ENCODE results near the gene ONECUT3. TPM values are rescaled to one million over a fixed set of nuclear protein-coding genes. Genes with fewer than 3 reads are reported as not detected.

The ONECUT3 gene
- total RNA-seq, 2 experiments from 2014 or later: not detected

DNA sequence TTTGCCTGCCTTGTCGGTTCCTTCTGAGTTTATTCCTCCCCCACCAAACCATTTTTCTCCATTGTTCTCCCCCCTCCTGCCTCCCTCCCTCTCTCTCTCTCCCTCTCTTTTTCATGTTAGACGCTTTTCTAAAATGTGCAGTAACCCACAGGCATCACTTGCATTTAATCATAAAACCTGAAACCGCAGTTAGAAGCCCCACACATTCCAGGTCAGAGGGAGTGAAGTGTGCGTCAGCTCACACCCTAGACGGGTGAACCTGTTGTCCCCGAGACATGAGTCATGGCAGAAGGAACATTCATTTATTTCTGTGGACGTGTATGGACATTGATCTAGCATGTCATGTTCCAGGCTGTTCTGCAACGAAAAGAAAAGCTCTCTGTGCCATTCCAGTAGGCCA is 19.9 kb downstream of the ONECUT3 start:
- Histone ChIP-seq H4K20me1 (ENCODE audit: insufficient read depth, low read length) (no peaks in the 10 kb centered on the region), H3K9me2 (ENCODE audit: insufficient read depth, low read length) (no peaks in the 10 kb centered on the region), H3K9me3 (ENCODE audit: low read length) (peaks cover 12% of the 10 kb centered on the region), H3K79me2 (ENCODE audit: insufficient read depth, low read depth, low read length) (no peaks in the 10 kb centered on the region), H3K27ac (ENCODE audit: low read depth, low read length, poor library complexity, severe bottlenecking) (no peak overlapping the region), H3K4me2 (ENCODE audit: low read length) (no peak overlapping the region), H2AFZ (ENCODE audit: low read length) (no peak overlapping the region), H3K4me3 (ENCODE audit: low read depth, low read length, poor library complexity, severe bottlenecking) (no peak overlapping the region), H3K4me1 (ENCODE audit: insufficient read depth, low read length, poor library complexity, severe bottlenecking) (no peaks in the 10 kb centered on the region), H3K36me3 (ENCODE audit: insufficient read depth, low read length) (no peaks in the 10 kb centered on the region)
- no peak for DNase-seq (ENCODE audit: low spot score)
- ChIA-PET POLR2A (interaction anchor here (0.7 kb wide), 1 partner anchor 235 kb away, joined by 4 read pairs; no protein-coding TSS in a partner anchor), CTCF (ENCODE audit: unreplicated experiment) (no interaction called here)
- intact Hi-C loops (cut with micrococcal nuclease; ENCODE audit: unreplicated experiment): no loop called here
- TF ChIP-seq, protein P1, sequence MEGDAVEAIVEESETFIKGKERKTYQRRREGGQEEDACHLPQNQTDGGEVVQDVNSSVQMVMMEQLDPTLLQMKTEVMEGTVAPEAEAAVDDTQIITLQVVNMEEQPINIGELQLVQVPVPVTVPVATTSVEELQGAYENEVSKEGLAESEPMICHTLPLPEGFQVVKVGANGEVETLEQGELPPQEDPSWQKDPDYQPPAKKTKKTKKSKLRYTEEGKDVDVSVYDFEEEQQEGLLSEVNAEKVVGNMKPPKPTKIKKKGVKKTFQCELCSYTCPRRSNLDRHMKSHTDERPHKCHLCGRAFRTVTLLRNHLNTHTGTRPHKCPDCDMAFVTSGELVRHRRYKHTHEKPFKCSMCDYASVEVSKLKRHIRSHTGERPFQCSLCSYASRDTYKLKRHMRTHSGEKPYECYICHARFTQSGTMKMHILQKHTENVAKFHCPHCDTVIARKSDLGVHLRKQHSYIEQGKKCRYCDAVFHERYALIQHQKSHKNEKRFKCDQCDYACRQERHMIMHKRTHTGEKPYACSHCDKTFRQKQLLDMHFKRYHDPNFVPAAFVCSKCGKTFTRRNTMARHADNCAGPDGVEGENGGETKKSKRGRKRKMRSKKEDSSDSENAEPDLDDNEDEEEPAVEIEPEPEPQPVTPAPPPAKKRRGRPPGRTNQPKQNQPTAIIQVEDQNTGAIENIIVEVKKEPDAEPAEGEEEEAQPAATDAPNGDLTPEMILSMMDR (conservative IDR thresholded peaks at IDR 0.05; ENCODE audit: low read length): no peak
- no peak for TF ChIP-seq EZH2phosphoT487 (IDR thresholded peaks at IDR 0.05; ENCODE audit: borderline replicate concordance, low read depth, low read length)
- BruUV-seq (replicated peaks): no TSS peak

DNA sequence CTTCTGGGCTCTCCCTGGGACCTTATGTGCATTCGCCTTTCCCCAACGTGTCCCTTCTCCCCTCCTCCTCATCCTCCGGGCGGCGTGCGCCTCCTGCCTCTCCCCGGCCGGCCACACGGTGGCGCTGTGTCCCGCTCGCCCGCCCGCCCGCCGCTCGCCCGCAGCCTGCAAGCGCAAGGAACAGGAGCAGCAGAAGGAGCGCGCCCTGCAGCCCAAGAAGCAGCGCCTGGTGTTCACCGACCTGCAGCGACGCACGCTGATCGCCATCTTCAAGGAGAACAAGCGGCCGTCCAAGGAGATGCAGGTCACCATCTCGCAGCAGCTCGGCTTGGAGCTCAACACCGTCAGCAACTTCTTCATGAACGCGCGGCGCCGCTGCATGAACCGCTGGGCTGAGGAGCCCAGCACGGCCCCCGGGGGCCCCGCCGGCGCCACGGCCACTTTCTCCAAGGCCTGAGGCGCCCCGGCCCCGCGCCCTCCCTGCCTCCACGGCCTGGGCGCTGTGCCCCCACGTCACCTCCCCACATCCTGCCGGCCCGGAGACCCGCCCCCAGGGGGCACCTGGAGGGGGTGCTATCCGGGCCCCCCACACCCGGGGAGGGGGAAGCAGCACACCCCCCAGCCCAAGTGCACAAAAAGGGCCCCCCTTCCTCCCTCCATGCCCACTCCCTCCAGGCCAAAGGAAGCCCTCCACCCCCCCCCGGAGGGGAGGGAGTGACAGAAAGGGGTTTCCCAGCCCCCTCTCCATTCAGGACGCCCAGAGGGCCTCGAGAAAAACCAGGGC is 21.9 kb downstream of the ONECUT3 start:
- Histone ChIP-seq H3K4me2 (ENCODE audit: low read length) (no peak overlapping the region), H3K4me3 (ENCODE audit: low read depth, low read length, poor library complexity, severe bottlenecking) (no peak overlapping the region), H2AFZ (ENCODE audit: low read length) (no peak overlapping the region), H3K9me3 (ENCODE audit: low read length) (peaks cover 12% of the 10 kb centered on the region), H3K27ac (ENCODE audit: low read depth, low read length, poor library complexity, severe bottlenecking) (no peak overlapping the region), H3K9me2 (ENCODE audit: insufficient read depth, low read length) (no peaks in the 10 kb centered on the region), H3K4me1 (ENCODE audit: insufficient read depth, low read length, poor library complexity, severe bottlenecking) (no peaks in the 10 kb centered on the region), H3K36me3 (ENCODE audit: insufficient read depth, low read length) (no peaks in the 10 kb centered on the region), H4K20me1 (ENCODE audit: insufficient read depth, low read length) (no peaks in the 10 kb centered on the region), H3K79me2 (ENCODE audit: insufficient read depth, low read depth, low read length) (no peaks in the 10 kb centered on the region)
- DNase-seq (ENCODE audit: low spot score): peak; percentile 29
- intact Hi-C loops (cut with micrococcal nuclease; ENCODE audit: unreplicated experiment): loop anchor here (1.0 kb wide), 1 partner anchor 38 kb away; no protein-coding TSS in a partner anchor
- POLR2A ChIA-PET: no interaction called here
- no TSS peak for BruUV-seq (replicated peaks)
- CTCF ChIA-PET (ENCODE audit: unreplicated experiment): no interaction called here
- no peak for TF ChIP-seq EZH2phosphoT487 (IDR thresholded peaks at IDR 0.05; ENCODE audit: borderline replicate concordance, low read depth, low read length)
- TF ChIP-seq, protein P1 (conservative IDR thresholded peaks at IDR 0.05; ENCODE audit: low read length): peak; percentile 89

DNA sequence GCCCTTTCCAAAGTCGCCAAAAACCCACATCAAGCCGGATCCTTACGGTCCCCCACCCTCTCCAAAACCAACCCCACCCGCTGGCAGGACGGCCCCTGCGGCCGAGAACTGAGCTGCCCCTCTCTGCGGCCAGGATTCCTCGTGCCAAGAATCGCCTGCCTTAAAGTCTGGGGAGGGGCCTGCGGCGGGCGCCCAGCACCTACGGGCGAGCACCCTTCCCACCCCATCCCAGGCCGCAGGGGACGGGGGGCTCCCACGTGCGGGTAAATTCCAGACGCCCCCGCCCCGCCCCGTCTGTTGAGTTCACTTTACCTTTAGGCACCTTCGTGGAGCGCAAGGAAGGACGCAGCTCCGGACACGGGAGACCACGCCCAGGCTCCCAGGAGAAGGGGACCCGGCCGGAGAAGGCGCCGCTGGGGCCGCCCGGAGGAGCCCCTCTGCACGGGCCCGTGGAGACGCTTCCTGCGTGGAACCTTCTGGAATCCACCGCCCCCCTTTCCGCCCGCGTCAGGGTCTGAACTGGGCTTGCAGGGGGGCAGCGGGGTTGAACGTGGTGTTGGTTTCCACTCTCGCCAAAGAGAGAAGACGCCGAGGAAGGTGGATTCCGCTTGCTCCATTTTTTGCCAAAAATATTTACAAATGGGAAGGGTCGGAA is 22.8 kb downstream of the ONECUT3 start:
- TF ChIP-seq, protein P1 (conservative IDR thresholded peaks at IDR 0.05; ENCODE audit: low read length): no peak
- TF ChIP-seq EZH2phosphoT487 (IDR thresholded peaks at IDR 0.05; ENCODE audit: borderline replicate concordance, low read depth, low read length): no peak
- Histone ChIP-seq H3K79me2 (ENCODE audit: insufficient read depth, low read depth, low read length) (no peaks in the 10 kb centered on the region), H3K4me2 (ENCODE audit: low read length) (no peak overlapping the region), H2AFZ (ENCODE audit: low read length) (no peak overlapping the region), H3K27ac (ENCODE audit: low read depth, low read length, poor library complexity, severe bottlenecking) (no peak overlapping the region), H3K9me3 (ENCODE audit: low read length) (peaks cover 5% of the 10 kb centered on the region), H3K4me3 (ENCODE audit: low read depth, low read length, poor library complexity, severe bottlenecking) (no peak overlapping the region), H4K20me1 (ENCODE audit: insufficient read depth, low read length) (no peaks in the 10 kb centered on the region), H3K36me3 (ENCODE audit: insufficient read depth, low read length) (no peaks in the 10 kb centered on the region), H3K9me2 (ENCODE audit: insufficient read depth, low read length) (no peaks in the 10 kb centered on the region), H3K4me1 (ENCODE audit: insufficient read depth, low read length, poor library complexity, severe bottlenecking) (no peaks in the 10 kb centered on the region)
- ChIA-PET POLR2A (no interaction called here), CTCF (ENCODE audit: unreplicated experiment) (no interaction called here)
- DNase-seq (ENCODE audit: low spot score): no peak
- intact Hi-C loops (cut with micrococcal nuclease; ENCODE audit: unreplicated experiment): loop anchor here (1.0 kb wide), 1 partner anchor 37 kb away; no protein-coding TSS in a partner anchor
- BruUV-seq (replicated peaks): no TSS peak

Data from OCI-LY7 (cell line).